ENCODE measurements around the gene CBR3. TPM values are rescaled to one million over a fixed set of nuclear protein-coding genes. Genes with fewer than 3 reads are reported as not detected.
A peak's percentile ranks its signal among the peaks of the same experiment; 100 is the strongest.

The CBR3 gene
- polyA plus RNA-seq, 6 donors from 2014 or later = 7.4 to 14.5 (median 10.6) TPM

GRCh38 chr21:36167541-36167940 lies 32.7 kb downstream of the CBR3 start:
- ATAC-seq (ENCODE audit: low read depth in 2 of 2) = no peak
- peak overlapping the region in 1 of 6 donors; percentile 15 for H3K27ac Mint-ChIP-seq

GRCh38 chr21:36169470-36170128 lies 34.7 kb downstream of the CBR3 start:
- H3K27ac Mint-ChIP-seq = peak overlapping the region in 4 of 6 donors; percentile 3 to 82 (median 34)
- H3K27me3 Mint-ChIP-seq = no peaks in the 10 kb centered on the region
- peaks cover 11 to 13% of the 10 kb centered on the region in 2 donors for H3K36me3 Mint-ChIP-seq
- H3K4me1 Mint-ChIP-seq = peaks cover 14 to 28% (median 20%) of the 10 kb centered on the region in 3 donors
- ATAC-seq (ENCODE audit: low read depth in 2 of 2) (no peak), DNase-seq (no peak)
- no peaks in the 10 kb centered on the region for H3K9me3 Mint-ChIP-seq
- no peak overlapping the region for H3K4me3 Mint-ChIP-seq

More at GRCh38 chr21:36167541-36167940, 32.7 kb downstream of the CBR3 start:
- Mint-ChIP-seq H3K9me3 (no peaks in the 10 kb centered on the region), H3K27me3 (no peaks in the 10 kb centered on the region), H3K4me3 (no peak overlapping the region), H3K4me1 (peaks cover 28 to 39% (median 39%) of the 10 kb centered on the region in 3 donors), H3K36me3 (peaks cover 11 to 13% of the 10 kb centered on the region in 2 donors)
- DNase-seq = no peak

- ATAC-seq (ENCODE audit: low read depth in 2 of 2) (no peak), DNase-seq (no peak)
- Mint-ChIP-seq H3K27ac (peak overlapping the region in 2 of 6 donors; percentile 21 to 38), H3K36me3 (peaks cover 11 to 13% of the 10 kb centered on the region in 2 donors), H3K4me3 (no peak overlapping the region), H3K9me3 (no peaks in the 10 kb centered on the region), H3K27me3 (no peaks in the 10 kb centered on the region), H3K4me1 (peaks cover 17 to 29% (median 27%) of the 10 kb centered on the region in 3 donors)
Observed at GRCh38 chr21:36170823-36171222, 35.9 kb downstream of the CBR3 start.

GRCh38 chr21:36171336-36171735 lies 36.5 kb downstream of the CBR3 start:
- H3K9me3 Mint-ChIP-seq = no peaks in the 10 kb centered on the region
- peak overlapping the region in 1 of 6 donors; percentile 26 for H3K27ac Mint-ChIP-seq
- ATAC-seq (ENCODE audit: low read depth in 2 of 2) (no peak), DNase-seq (no peak)
- H3K4me1 Mint-ChIP-seq = peaks cover 18 to 34% (median 27%) of the 10 kb centered on the region in 3 donors
- H3K36me3 Mint-ChIP-seq = peaks cover 11 to 13% of the 10 kb centered on the region in 2 donors
- no peaks in the 10 kb centered on the region for H3K27me3 Mint-ChIP-seq
- H3K4me3 Mint-ChIP-seq = peak overlapping the region in 1 of 8 donors; percentile 53

- Mint-ChIP-seq H3K27me3 (no peaks in the 10 kb centered on the region), H3K36me3 (peaks cover 7 to 13% of the 10 kb centered on the region in 2 donors), H3K9me3 (no peaks in the 10 kb centered on the region), H3K4me1 (peaks cover 18 to 34% (median 27%) of the 10 kb centered on the region in 3 donors), H3K4me3 (peak overlapping the region in 1 of 8 donors; percentile 53), H3K27ac (peak overlapping the region in 2 of 6 donors; percentile 26 to 54)
- ATAC-seq (ENCODE audit: low read depth in 2 of 2) (no peak), DNase-seq (no peak)
Observed at GRCh38 chr21:36171741-36172331, 37.0 kb downstream of the CBR3 start.

- DNase-seq = no peak
- Mint-ChIP-seq H3K27me3 (no peaks in the 10 kb centered on the region), H3K4me3 (no peak overlapping the region), H3K36me3 (peaks cover 11 to 12% of the 10 kb centered on the region in 2 donors), H3K9me3 (no peaks in the 10 kb centered on the region), H3K4me1 (peaks cover 22 to 38% (median 31%) of the 10 kb centered on the region in 3 donors), H3K27ac (peak overlapping the region in 2 of 6 donors; percentile 54 to 59)
- ATAC-seq (ENCODE audit: low read depth in 2 of 2) = no peak
Observed at GRCh38 chr21:36174780-36175179, 39.9 kb downstream of the CBR3 start.

GRCh38 chr21:36175771-36176565 lies 41.1 kb downstream of the CBR3 start:
- H3K4me3 Mint-ChIP-seq = no peak overlapping the region
- DNase-seq (no peak), ATAC-seq (ENCODE audit: low read depth in 2 of 2) (no peak)
- H3K9me3 Mint-ChIP-seq = no peaks in the 10 kb centered on the region
- H3K36me3 Mint-ChIP-seq = peaks cover 7 to 8% of the 10 kb centered on the region in 2 donors
- H3K4me1 Mint-ChIP-seq = peaks cover 21 to 38% (median 27%) of the 10 kb centered on the region in 3 donors
- no peaks in the 10 kb centered on the region for H3K27me3 Mint-ChIP-seq
- H3K27ac Mint-ChIP-seq = peak overlapping the region in 5 of 6 donors; percentile 27 to 88 (median 61)

- Mint-ChIP-seq H3K27ac (peak overlapping the region in 2 of 6 donors; percentile 11 to 49), H3K9me3 (no peaks in the 10 kb centered on the region), H3K4me1 (peaks cover 30 to 46% (median 39%) of the 10 kb centered on the region in 3 donors), H3K4me3 (no peak overlapping the region), H3K27me3 (no peaks in the 10 kb centered on the region), H3K36me3 (peaks cover 7 to 8% of the 10 kb centered on the region in 2 donors)
- no peak for ATAC-seq (ENCODE audit: low read depth in 2 of 2)
- DNase-seq = no peak
Observed at GRCh38 chr21:36178349-36178748, 43.5 kb downstream of the CBR3 start.

GRCh38 chr21:36179145-36179544 lies 44.3 kb downstream of the CBR3 start:
- no peak overlapping the region for H3K4me3 Mint-ChIP-seq

GRCh38 chr21:36180963-36181362 lies 46.1 kb downstream of the CBR3 start:
- Mint-ChIP-seq H3K9me3 (no peaks in the 10 kb centered on the region), H3K4me1 (peaks cover 28 to 38% (median 34%) of the 10 kb centered on the region in 3 donors), H3K36me3 (peaks cover 9 to 12% of the 10 kb centered on the region in 2 donors), H3K27ac (peak overlapping the region in 4 of 6 donors; percentile 36 to 79 (median 62)), H3K27me3 (no peaks in the 10 kb centered on the region), H3K4me3 (peak overlapping the region in 6 of 8 donors; percentile 42 to 74 (median 66))
- ATAC-seq (ENCODE audit: low read depth in 2 of 2) = no peak
- DNase-seq = no peak

More at GRCh38 chr21:36179145-36179544, 44.3 kb downstream of the CBR3 start:
- ATAC-seq (ENCODE audit: low read depth in 2 of 2) = no peak
- H3K9me3 Mint-ChIP-seq = no peaks in the 10 kb centered on the region
- H3K27ac Mint-ChIP-seq = no peak overlapping the region
- DNase-seq = no peak
- H3K27me3 Mint-ChIP-seq = no peaks in the 10 kb centered on the region
- peaks cover 30 to 43% (median 42%) of the 10 kb centered on the region in 3 donors for H3K4me1 Mint-ChIP-seq
- peaks cover 7 to 8% of the 10 kb centered on the region in 2 donors for H3K36me3 Mint-ChIP-seq

GRCh38 chr21:36183144-36183795 lies 48.4 kb downstream of the CBR3 start:
- H3K27me3 Mint-ChIP-seq = no peaks in the 10 kb centered on the region
- H3K27ac Mint-ChIP-seq = peak overlapping the region in 1 of 6 donors; percentile 39
- no peak for ATAC-seq (ENCODE audit: low read depth in 2 of 2)
- no peaks in the 10 kb centered on the region for H3K9me3 Mint-ChIP-seq
- H3K4me1 Mint-ChIP-seq = peaks cover 34 to 40% (median 34%) of the 10 kb centered on the region in 3 donors
- peaks cover 15 to 19% of the 10 kb centered on the region in 2 donors for H3K36me3 Mint-ChIP-seq
- peak overlapping the region in 1 of 8 donors; percentile 69 for H3K4me3 Mint-ChIP-seq
- no peak for DNase-seq

- H3K27ac Mint-ChIP-seq = peak overlapping the region in 1 of 6 donors; percentile 86
- no peak overlapping the region for H3K4me3 Mint-ChIP-seq
- H3K36me3 Mint-ChIP-seq = peaks cover 14 to 15% of the 10 kb centered on the region in 2 donors
- H3K9me3 Mint-ChIP-seq = no peaks in the 10 kb centered on the region
- DNase-seq (no peak), ATAC-seq (ENCODE audit: low read depth in 2 of 2) (no peak)
- no peaks in the 10 kb centered on the region for H3K27me3 Mint-ChIP-seq
- peaks cover 30 to 43% (median 40%) of the 10 kb centered on the region in 3 donors for H3K4me1 Mint-ChIP-seq
Observed at GRCh38 chr21:36184545-36184944, 49.7 kb downstream of the CBR3 start.

GRCh38 chr21:36185523-36185922 lies 50.6 kb downstream of the CBR3 start:
- no peak overlapping the region for H3K27ac Mint-ChIP-seq
- no peak overlapping the region for H3K4me3 Mint-ChIP-seq

More at GRCh38 chr21:36185523-36185922, 50.6 kb downstream of the CBR3 start:
- Mint-ChIP-seq H3K36me3 (peaks cover 14 to 15% of the 10 kb centered on the region in 2 donors), H3K27me3 (no peaks in the 10 kb centered on the region), H3K4me1 (peaks cover 30 to 45% (median 40%) of the 10 kb centered on the region in 3 donors), H3K9me3 (no peaks in the 10 kb centered on the region)
- ATAC-seq (ENCODE audit: low read depth in 2 of 2) = no peak
- no peak for DNase-seq
